RWPE2 (cell line): ENCODE measurements around the gene CYBRD1.

Experiments
- ATAC-seq: fragments of 200-7000 bp; cut with Tn5 transposase; 3 replicates; pipeline ENCODE4 v1.9.1; 2021; ENCODE audit warnings: low read depth
- DNase-seq: peaks from one replicate; pipeline ENCODE4 v3.0.0-alpha.2; 2020; ENCODE audit warnings: low spot score
- H3K27ac ChIP-seq: fragments of 450-650 bp; 2 replicates; pipeline ENCODE4 v1.5.1; 2017; ENCODE audit warnings: mild to moderate bottlenecking; ENCODE audit not compliant: poor library complexity, severe bottlenecking
- H3K27me3 ChIP-seq: fragments of 250-450 bp; sonication (Bioruptor Pico); 2 replicates; pipeline ENCODE4 v1.5.1; 2021; ENCODE audit warnings: mild to moderate bottlenecking, moderate library complexity; ENCODE audit not compliant: insufficient read depth, poor library complexity, severe bottlenecking
- H3K36me3 ChIP-seq: fragments of 250-450 bp; sonication (Bioruptor Pico); 2 replicates; pipeline ENCODE4 v1.5.1; 2020; ENCODE audit warnings: low read depth, mild to moderate bottlenecking, moderate library complexity
- H3K4me1 ChIP-seq: fragments of 250-450 bp; sonication (Bioruptor Pico); 2 replicates; pipeline ENCODE4 v1.5.1; 2021; ENCODE audit warnings: mild to moderate bottlenecking, moderate library complexity; ENCODE audit not compliant: insufficient read depth, poor library complexity, severe bottlenecking
- H3K4me3 ChIP-seq: fragments of 250-450 bp; sonication (Bioruptor Pico); 2 replicates; pipeline ENCODE4 v1.5.1; 2021; ENCODE audit warnings: mild to moderate bottlenecking, moderate library complexity; ENCODE audit not compliant: severe bottlenecking
- H3K9me3 ChIP-seq: fragments of 250-450 bp; sonication (Bioruptor Pico); 2 replicates; pipeline ENCODE4 v1.5.1; 2021; ENCODE audit warnings: mild to moderate bottlenecking, moderate library complexity; ENCODE audit not compliant: severe bottlenecking
- CTCF ChIP-seq: fragments of 450-650 bp; IDR thresholded peaks from one replicate; pipeline ENCODE4 v1.5.1; 2017; ENCODE audit warnings: mild to moderate bottlenecking, moderate library complexity; ENCODE audit not compliant: poor library complexity, severe bottlenecking

The CYBRD1 gene

GRCh38 chr2:171553858-171554257 is 31.6 kb downstream of the CYBRD1 start:
- ATAC-seq = no peak
- peaks cover 11% of the 10 kb centered on the region for H3K4me1 ChIP-seq
- H3K9me3 ChIP-seq = no peaks in the 10 kb centered on the region
- peaks cover 2% of the 10 kb centered on the region; the same call in 1 of the 2 replicates for H3K36me3 ChIP-seq
- H3K27me3 ChIP-seq = no peaks in the 10 kb centered on the region
- no peak overlapping the region for H3K27ac ChIP-seq
- no peak for DNase-seq
- no peak overlapping the region for H3K4me3 ChIP-seq
- no peak for TF ChIP-seq CTCF

DNA sequence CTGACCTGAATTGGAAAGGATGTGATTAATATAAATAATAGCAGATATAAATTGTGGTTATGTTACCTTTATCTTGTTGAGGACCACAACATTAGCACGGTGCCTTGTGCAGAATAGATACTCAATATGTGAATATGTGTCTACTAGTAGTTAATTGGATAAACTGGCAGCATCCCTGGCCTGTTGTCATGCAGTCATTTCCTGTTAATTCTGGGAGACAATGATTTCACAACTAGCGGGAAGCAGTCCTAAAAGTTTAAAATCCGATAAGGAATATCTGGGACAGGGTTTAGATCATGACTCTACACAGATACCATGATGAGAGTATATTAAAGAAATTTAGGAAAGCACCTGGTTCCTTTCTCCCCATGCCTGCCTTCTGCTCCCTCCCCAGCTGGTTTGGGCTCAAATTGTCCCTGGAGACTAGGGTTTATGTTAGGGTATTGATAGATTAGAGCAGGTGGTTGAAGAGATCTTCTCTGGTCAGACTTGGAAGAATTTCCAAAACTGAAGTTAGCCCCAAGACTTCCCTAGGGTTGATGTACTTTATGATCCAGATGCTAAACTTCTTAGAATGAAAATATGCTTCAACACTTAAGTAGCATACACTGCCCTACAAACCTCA is 32.8 kb downstream of the CYBRD1 start:
- Histone ChIP-seq H3K4me1 (peaks cover 11% of the 10 kb centered on the region), H3K27me3 (no peaks in the 10 kb centered on the region), H3K4me3 (no peak overlapping the region), H3K27ac (no peak overlapping the region), H3K9me3 (no peaks in the 10 kb centered on the region), H3K36me3 (peaks cover 2% of the 10 kb centered on the region; the same call in 1 of the 2 replicates)
- no peak for TF ChIP-seq CTCF
- ATAC-seq (no peak), DNase-seq (no peak)

GRCh38 chr2:171557363-171557762 is 35.1 kb downstream of the CYBRD1 start:
- Histone ChIP-seq H3K36me3 (no peaks in the 10 kb centered on the region), H3K27ac (no peak overlapping the region), H3K27me3 (no peaks in the 10 kb centered on the region), H3K4me3 (no peak overlapping the region), H3K9me3 (no peaks in the 10 kb centered on the region), H3K4me1 (peaks cover 11% of the 10 kb centered on the region)
- ATAC-seq (no peak), DNase-seq (no peak)
- TF ChIP-seq CTCF = no peak

GRCh38 chr2:171563301-171563700 is 41.0 kb downstream of the CYBRD1 start:
- ATAC-seq (no peak), DNase-seq (no peak)
- Histone ChIP-seq H3K27me3 (no peaks in the 10 kb centered on the region), H3K27ac (no peak overlapping the region), H3K4me3 (no peak overlapping the region), H3K4me1 (no peaks in the 10 kb centered on the region), H3K36me3 (no peaks in the 10 kb centered on the region), H3K9me3 (no peaks in the 10 kb centered on the region)
- no peak for TF ChIP-seq CTCF

DNA sequence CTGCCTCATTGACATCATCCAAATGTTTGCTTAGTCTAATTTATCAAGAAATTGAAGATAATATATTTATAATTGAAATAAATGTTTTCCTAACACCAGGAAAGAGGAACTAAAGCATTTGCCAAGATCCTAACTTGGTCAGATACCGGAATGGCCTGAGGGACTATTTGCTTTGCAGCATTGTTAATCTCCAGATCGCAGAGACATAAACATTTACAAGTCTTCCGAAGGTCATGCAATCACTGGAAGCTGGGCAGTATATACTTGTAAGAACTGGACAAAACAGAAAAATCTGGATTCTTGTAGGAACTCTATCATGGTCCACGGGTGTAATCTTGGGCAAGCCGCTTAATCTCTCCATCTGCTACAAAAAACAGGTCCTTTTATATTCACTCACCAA is 42.2 kb downstream of the CYBRD1 start:
- Histone ChIP-seq H3K4me1 (no peaks in the 10 kb centered on the region), H3K27me3 (no peaks in the 10 kb centered on the region), H3K27ac (no peak overlapping the region), H3K4me3 (no peak overlapping the region), H3K9me3 (no peaks in the 10 kb centered on the region), H3K36me3 (no peaks in the 10 kb centered on the region)
- no peak for TF ChIP-seq CTCF
- DNase-seq (no peak), ATAC-seq (no peak)
